RWPE1 (cell line): ENCODE results near the gene TBC1D12.
A peak's percentile ranks its signal among the peaks of the same experiment; 100 is the strongest.
"Not testable (repeated sequence)": the region's sequence is repeated elsewhere in the genome, so short reads cannot be mapped to it uniquely, and the experiment has no call there.

ENCODE experiments used
- CTCF ChIA-PET: fragments of 350-600 bp; sonication (Branson Sonifier 250); formaldehyde crosslinking; extraction: SDS; loops from one replicate; lab custom pipeline; 2021; lab: Yijun Ruan, JAX
- POLR2A ChIA-PET: fragments of 400-600 bp; formaldehyde crosslinking; extraction: SDS; loops from one replicate; lab custom pipeline; 2020; ENCODE audit warnings: antibody characterized with exemption; ENCODE audit not compliant: low non-redundant PET; lab: Yijun Ruan, JAX
- DNase-seq: peaks from one replicate; pipeline ENCODE4 v3.0.0; 2012; ENCODE audit warnings: low spot score
- H3K27ac ChIP-seq: fragments of 450-650 bp; 2 replicates; pipeline ENCODE4 v1.5.1; 2017
- TF ChIP-seq, protein P1 (sequence below): fragments of 450-650 bp; conservative IDR thresholded peaks from 2 replicates; pipeline ENCODE4 v1.5.1; 2017; ENCODE audit warnings: low read depth, mild to moderate bottlenecking

Gene TBC1D12

DNA sequence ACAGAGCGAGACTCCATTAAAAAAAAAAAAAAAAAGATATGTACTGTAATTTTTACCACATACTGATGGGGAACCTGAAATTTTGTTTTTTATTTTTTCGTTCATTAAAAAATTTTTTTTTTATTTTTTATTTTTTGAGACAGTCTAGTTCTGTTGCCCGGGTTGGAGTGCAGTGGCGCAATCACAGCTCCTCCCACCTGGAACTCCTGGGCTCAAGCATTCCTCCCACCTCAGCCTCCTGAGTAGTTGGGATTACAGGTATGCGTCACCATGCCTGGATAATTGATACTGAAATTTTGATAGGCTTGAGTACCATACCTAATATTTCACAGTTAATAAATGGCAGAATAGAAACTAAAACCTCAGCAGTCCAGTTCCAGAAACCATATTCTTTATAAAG lies 122.4 kb downstream of the TBC1D12 start:
- DNase-seq, result no peak
- H3K27ac ChIP-seq, result no peak overlapping the region
- TF ChIP-seq, protein P1, sequence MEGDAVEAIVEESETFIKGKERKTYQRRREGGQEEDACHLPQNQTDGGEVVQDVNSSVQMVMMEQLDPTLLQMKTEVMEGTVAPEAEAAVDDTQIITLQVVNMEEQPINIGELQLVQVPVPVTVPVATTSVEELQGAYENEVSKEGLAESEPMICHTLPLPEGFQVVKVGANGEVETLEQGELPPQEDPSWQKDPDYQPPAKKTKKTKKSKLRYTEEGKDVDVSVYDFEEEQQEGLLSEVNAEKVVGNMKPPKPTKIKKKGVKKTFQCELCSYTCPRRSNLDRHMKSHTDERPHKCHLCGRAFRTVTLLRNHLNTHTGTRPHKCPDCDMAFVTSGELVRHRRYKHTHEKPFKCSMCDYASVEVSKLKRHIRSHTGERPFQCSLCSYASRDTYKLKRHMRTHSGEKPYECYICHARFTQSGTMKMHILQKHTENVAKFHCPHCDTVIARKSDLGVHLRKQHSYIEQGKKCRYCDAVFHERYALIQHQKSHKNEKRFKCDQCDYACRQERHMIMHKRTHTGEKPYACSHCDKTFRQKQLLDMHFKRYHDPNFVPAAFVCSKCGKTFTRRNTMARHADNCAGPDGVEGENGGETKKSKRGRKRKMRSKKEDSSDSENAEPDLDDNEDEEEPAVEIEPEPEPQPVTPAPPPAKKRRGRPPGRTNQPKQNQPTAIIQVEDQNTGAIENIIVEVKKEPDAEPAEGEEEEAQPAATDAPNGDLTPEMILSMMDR, result no peak
- CTCF ChIA-PET, result no interaction called here
- POLR2A ChIA-PET, result no interaction called here

DNA sequence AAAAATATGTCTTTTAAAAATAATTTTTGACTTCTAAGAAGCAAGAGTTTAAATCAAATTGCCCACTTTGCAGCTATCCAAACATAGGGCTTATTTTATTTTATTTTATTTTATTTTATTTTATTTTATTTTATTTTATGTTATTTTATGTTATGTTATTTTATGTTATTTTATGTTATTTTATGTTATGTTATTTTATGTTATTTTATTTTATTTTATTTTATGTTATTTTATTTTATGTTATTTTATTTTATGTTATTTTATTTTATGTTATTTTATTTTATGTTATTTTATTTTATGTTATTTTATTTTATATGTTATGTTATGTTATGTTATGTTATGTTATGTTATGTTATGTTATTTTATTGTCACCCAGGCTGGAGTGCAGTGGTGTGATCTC lies 129.2 kb downstream of the TBC1D12 start:
- POLR2A ChIA-PET, DNase-seq, CTCF ChIA-PET, H3K27ac ChIP-seq: not testable (repeated sequence)

DNA sequence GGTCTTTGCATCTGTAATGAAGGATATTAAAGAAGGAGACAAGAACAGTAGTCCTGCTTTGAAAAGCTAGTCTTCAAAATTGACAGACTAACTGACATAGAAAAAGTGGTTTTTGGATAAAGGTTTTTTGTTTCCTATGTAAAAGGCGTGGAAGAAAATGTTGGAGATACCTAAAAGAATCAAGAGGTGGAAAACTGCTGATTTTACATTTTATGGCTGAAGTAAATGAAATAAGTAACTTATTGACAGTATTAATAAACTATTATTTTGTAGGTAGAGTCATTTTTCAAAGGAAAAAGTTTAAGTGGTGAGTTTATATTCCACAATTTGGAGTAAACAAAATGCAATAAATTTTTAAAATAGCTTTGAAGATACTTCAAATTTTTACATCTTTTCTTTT lies 130.7 kb downstream of the TBC1D12 start:
- H3K27ac ChIP-seq, result no peak overlapping the region
- TF ChIP-seq, protein P1, result no peak
- ChIA-PET POLR2A (interaction anchor here (0.6 kb wide), 1 partner anchor 10 kb away, joined by 3 read pairs; no protein-coding TSS in a partner anchor), CTCF (no interaction called here)
- DNase-seq, result no peak

DNA sequence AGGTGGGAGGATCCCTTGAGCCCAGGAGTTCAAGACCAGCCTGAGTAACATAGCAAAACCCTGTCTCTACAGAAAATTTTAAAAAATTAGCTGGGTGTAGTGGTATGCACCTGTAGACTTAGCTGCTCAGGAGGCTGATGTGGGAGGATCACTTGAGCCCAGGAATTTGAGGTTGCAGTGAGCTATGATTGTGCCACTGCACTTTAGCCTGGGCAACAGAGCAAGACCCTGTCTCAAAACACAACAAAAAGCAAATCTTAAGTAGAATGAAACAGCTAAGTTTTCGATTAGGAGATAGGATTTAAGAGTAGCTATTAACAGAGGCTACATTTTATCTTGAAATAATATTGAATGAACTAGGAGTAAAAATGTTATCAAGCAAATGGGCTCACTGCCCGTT lies 139.9 kb downstream of the TBC1D12 start:
- POLR2A ChIA-PET, result interaction anchor here (0.7 kb wide), 1 partner anchor 102 kb away, joined by 6 read pairs; no protein-coding TSS in a partner anchor
- DNase-seq, H3K27ac ChIP-seq, CTCF ChIA-PET: not testable (repeated sequence)

DNA sequence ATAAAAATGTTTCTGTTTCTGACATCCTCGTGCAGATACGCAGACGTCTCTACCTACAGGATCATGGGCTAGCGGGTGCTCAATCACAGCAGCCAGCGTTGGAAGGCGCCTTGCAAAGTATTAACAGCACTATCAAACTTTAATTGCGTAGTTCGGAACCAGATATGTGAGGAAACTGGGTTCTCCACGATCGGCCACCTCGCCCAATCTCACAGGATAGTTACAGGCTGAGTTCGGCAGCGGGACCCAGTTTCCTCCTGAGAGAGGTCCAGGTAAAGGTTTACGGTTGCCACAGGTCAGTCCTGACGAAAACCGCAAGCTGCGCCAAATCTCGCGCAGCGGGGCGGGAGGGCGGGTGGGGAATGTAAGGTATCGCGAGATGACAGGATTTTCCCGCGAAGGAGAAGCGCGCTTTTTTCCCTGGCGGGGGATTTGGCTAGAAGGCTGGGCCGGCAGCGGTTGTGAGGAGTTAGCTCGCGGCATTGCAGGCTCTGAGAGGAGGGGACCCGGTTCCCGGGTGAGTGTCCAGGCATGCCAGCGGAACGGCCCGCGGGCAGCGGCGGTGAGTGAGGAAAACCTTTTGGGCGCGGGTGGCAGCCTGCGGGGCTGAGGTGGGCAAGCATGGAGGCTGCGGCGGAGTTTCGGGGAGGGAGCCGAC lies 143.2 kb downstream of the TBC1D12 start, which contains the start of gene HELLS:
TSS of gene HELLS (plus strand) at position 398 of the 658 bp plus-strand sequence. CDS start at position 532, 134 bp downstream.
- ChIA-PET CTCF (interaction anchor here (0.6 kb wide), 1 partner anchor 629 kb away, joined by 3 read pairs; no protein-coding TSS in a partner anchor), POLR2A (no interaction called here)
- peak; percentile 97 for DNase-seq
- peak within 1 kb of the TSS; percentile 91 for H3K27ac ChIP-seq
- TF ChIP-seq, protein P1, result no peak

DNA sequence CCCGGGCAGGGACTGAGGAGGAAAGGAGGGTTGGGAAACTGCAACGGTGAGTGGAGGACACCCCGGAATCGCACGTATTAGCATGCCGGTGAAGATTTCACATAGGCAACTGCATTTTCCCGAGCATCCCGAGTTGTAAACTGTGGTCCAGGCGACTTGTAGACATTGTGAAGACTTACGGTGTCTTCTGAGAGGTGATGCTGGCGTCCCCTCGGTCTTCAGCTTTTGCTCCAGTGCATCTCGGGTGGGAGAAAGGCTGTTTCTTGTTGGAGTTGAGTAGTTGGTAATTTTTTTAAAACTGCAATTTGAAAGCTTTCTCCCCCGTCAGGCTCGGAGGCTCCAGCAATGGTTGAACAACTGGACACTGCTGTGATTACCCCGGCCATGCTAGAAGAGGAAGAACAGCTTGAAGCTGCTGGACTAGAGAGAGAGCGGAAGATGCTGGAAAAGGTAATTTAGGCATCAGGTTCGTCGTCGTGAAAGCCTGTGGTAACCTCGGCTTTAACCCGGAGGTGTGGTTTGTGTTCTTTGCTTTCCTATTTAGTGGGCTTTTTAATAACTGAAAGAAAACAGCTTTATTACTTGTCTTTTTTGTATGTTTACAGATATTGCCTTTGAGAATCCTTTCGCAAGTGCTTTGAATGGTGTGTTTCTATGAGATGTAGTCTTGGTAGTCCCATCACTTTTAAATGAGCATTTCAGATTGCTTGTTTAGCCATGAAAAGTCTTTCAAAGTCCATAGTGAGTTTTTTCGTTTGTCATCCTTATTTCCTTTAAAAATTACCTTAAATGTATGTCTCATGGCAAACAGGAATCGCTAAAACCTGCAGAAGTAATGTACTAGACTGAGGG lies 143.9 kb downstream of the TBC1D12 start:
- peak; percentile 38 for DNase-seq
- TF ChIP-seq, protein P1, result no peak
- ChIA-PET CTCF (interaction anchor here (0.7 kb wide), 1 partner anchor 31 kb away, joined by 3 read pairs; no protein-coding TSS in a partner anchor), POLR2A (interaction anchor here (0.6 kb wide), 1 partner anchor 728 kb away, joined by 3 read pairs; no protein-coding TSS in a partner anchor)
- H3K27ac ChIP-seq, result peak overlapping the region; percentile 91

DNA sequence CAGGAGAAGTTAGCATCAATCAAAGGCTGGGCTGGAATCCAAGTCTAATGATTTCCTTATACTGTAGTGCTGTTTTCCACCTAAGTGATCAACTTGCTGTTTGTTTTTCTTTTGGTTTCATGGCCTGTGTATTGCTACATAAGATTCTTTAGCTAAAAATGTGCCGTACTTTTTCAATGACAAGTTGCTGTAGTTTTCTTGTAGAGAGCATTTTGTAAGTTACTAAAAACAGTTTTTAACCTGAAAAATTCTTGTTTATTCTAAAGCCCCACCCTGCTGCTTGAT lies 144.5 kb downstream of the TBC1D12 start:
- DNase-seq, result peak; percentile 24
- ChIA-PET CTCF (no interaction called here), POLR2A (no interaction called here)
- no peak overlapping the region for H3K27ac ChIP-seq
- TF ChIP-seq, protein P1, result no peak
